ENCODE measurements around the gene NUDT16L1. TPM values are rescaled to one million over a fixed set of nuclear protein-coding genes. Genes with fewer than 3 reads are reported as not detected.
A peak's percentile ranks its signal among the peaks of the same experiment; 100 is the strongest.

Gene NUDT16L1
- total and polyA plus RNA-seq, 2 of the 13 experiments (the other 11 are each of a cell fraction or from before 2014, with no cell fraction given), result 28.0 to 40.5 TPM

DNA sequence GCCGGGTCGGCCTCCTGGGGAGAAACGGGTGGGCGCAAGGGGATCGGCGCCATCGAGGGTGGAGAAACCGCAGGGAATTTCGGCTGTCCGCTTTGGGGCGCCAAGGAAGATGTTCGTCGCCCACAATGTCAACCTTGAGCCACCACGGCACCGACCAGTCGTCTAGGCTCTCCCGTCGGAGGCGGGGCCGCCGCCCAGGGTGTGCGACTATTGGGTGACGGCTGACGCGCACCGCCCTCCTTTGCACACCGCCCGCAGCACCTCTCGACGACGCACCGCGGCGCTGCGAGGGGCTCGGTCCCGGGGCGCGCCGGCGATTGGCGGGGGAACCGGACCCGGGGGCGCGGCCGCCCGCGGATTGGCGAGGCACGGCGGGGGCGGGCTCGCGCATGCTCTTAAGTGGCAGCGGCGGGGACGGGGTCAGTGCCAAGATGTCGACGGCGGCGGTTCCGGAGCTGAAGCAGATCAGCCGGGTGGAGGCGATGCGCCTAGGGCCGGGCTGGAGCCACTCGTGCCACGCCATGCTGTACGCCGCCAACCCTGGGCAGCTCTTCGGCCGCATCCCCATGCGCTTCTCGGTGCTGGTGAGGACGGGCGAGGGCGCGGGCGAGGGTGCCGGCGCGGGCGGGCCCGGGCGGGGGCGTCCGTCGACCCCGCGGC lies at the start of gene NUDT16L1 (continued):
- TF ChIP-seq, protein P1, sequence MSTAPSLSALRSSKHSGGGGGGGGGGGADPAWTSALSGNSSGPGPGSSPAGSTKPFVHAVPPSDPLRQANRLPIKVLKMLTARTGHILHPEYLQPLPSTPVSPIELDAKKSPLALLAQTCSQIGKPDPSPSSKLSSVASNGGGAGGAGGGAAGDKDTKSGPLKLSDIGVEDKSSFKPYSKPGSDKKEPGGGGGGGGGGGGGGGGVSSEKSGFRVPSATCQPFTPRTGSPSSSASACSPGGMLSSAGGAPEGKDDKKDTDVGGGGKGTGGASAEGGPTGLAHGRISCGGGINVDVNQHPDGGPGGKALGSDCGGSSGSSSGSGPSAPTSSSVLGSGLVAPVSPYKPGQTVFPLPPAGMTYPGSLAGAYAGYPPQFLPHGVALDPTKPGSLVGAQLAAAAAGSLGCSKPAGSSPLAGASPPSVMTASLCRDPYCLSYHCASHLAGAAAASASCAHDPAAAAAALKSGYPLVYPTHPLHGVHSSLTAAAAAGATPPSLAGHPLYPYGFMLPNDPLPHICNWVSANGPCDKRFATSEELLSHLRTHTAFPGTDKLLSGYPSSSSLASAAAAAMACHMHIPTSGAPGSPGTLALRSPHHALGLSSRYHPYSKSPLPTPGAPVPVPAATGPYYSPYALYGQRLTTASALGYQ (CRISPR knock-in tag; IDR thresholded peaks at IDR 0.05), result no peak
- TF ChIP-seq SETDB1 (CRISPR knock-in tag; IDR thresholded peaks at IDR 0.05; ENCODE audit: borderline replicate concordance), result no peak
- TF ChIP-seq, protein P2, sequence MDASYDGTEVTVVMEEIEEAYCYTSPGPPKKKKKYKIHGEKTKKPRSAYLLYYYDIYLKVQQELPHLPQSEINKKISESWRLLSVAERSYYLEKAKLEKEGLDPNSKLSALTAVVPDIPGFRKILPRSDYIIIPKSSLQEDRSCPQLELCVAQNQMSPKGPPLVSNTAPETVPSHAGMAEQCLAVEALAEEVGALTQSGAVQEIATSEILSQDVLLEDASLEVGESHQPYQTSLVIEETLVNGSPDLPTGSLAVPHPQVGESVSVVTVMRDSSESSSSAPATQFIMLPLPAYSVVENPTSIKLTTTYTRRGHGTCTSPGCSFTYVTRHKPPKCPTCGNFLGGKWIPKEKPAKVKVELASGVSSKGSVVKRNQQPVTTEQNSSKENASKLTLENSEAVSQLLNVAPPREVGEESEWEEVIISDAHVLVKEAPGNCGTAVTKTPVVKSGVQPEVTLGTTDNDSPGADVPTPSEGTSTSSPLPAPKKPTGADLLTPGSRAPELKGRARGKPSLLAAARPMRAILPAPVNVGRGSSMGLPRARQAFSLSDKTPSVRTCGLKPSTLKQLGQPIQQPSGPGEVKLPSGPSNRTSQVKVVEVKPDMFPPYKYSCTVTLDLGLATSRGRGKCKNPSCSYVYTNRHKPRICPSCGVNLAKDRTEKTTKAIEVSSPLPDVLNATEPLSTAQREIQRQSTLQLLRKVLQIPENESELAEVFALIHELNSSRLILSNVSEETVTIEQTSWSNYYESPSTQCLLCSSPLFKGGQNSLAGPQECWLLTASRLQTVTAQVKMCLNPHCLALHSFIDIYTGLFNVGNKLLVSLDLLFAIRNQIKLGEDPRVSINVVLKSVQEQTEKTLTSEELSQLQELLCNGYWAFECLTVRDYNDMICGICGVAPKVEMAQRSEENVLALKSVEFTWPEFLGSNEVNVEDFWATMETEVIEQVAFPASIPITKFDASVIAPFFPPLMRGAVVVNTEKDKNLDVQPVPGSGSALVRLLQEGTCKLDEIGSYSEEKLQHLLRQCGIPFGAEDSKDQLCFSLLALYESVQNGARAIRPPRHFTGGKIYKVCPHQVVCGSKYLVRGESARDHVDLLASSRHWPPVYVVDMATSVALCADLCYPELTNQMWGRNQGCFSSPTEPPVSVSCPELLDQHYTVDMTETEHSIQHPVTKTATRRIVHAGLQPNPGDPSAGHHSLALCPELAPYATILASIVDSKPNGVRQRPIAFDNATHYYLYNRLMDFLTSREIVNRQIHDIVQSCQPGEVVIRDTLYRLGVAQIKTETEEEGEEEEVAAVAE (CRISPR knock-in tag; IDR thresholded peaks at IDR 0.05; ENCODE audit: borderline replicate concordance), result 0 out of 2 replicates have a peak, but pooled peaks have one; percentile 16
- no peak for TF ChIP-seq SMC3 (IDR thresholded peaks at IDR 0.05; ENCODE audit: low read length)
- TF ChIP-seq SNAPC2 (CRISPR knock-in tag; IDR thresholded peaks at IDR 0.05), result no peak
- TF ChIP-seq ZNF20 (CRISPR knock-in tag; IDR thresholded peaks at IDR 0.05), result no peak
- TF ChIP-seq, protein P3, sequence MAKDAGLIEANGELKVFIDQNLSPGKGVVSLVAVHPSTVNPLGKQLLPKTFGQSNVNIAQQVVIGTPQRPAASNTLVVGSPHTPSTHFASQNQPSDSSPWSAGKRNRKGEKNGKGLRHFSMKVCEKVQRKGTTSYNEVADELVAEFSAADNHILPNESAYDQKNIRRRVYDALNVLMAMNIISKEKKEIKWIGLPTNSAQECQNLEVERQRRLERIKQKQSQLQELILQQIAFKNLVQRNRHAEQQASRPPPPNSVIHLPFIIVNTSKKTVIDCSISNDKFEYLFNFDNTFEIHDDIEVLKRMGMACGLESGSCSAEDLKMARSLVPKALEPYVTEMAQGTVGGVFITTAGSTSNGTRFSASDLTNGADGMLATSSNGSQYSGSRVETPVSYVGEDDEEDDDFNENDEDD (CRISPR knock-in tag; IDR thresholded peaks at IDR 0.05; ENCODE audit: borderline replicate concordance), result peak; percentile 54; the same call in 1 of the 2 replicates
- TF ChIP-seq, protein P4, sequence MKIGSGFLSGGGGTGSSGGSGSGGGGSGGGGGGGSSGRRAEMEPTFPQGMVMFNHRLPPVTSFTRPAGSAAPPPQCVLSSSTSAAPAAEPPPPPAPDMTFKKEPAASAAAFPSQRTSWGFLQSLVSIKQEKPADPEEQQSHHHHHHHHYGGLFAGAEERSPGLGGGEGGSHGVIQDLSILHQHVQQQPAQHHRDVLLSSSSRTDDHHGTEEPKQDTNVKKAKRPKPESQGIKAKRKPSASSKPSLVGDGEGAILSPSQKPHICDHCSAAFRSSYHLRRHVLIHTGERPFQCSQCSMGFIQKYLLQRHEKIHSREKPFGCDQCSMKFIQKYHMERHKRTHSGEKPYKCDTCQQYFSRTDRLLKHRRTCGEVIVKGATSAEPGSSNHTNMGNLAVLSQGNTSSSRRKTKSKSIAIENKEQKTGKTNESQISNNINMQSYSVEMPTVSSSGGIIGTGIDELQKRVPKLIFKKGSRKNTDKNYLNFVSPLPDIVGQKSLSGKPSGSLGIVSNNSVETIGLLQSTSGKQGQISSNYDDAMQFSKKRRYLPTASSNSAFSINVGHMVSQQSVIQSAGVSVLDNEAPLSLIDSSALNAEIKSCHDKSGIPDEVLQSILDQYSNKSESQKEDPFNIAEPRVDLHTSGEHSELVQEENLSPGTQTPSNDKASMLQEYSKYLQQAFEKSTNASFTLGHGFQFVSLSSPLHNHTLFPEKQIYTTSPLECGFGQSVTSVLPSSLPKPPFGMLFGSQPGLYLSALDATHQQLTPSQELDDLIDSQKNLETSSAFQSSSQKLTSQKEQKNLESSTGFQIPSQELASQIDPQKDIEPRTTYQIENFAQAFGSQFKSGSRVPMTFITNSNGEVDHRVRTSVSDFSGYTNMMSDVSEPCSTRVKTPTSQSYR (CRISPR knock-in tag; IDR thresholded peaks at IDR 0.05; ENCODE audit: borderline replicate concordance), result no peak
- no peak for TF ChIP-seq SRSF4 (IDR thresholded peaks at IDR 0.05; ENCODE audit: low read depth, low read length, poor library complexity, severe bottlenecking)
- no peak for TF ChIP-seq HOXA9 (CRISPR knock-in tag; IDR thresholded peaks at IDR 0.05; ENCODE audit: borderline replicate concordance)
- TF ChIP-seq FIP1L1 (IDR thresholded peaks at IDR 0.05; ENCODE audit: borderline replicate concordance, insufficient read depth, low read depth, low read length), result no peak
- TF ChIP-seq, protein P5, sequence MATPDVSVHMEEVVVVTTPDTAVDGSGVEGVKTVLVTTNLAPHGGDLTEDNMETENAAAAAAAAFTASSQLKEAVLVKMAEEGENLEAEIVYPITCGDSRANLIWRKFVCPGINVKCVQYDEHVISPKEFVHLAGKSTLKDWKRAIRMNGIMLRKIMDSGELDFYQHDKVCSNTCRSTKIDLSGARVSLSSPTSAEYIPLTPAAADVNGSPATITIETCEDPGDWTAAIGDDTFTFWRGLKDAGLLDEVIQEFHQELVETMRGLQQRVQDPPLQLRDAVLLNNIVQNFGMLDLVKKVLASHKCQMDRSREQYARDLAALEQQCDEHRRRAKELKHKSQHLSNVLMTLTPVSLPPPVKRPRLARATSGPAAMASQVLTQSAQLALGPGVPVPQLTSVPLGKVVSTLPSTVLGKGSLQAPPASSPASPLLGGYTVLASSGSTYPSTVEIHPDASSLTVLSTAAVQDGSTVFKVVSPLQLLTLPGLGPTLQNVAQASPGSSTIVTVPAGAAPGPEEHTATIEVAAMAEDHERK (CRISPR knock-in tag; IDR thresholded peaks at IDR 0.05; ENCODE audit: low read depth), result no peak
- TF ChIP-seq ZNF619 (CRISPR knock-in tag; IDR thresholded peaks at IDR 0.05), result no peak
- TF ChIP-seq NFIB (CRISPR knock-in tag; IDR thresholded peaks at IDR 0.05; ENCODE audit: borderline replicate concordance), result no peak
- TF ChIP-seq SMYD3 (CRISPR knock-in tag; IDR thresholded peaks at IDR 0.05), result no peak
- no peak for TF ChIP-seq ADNP (CRISPR knock-in tag; IDR thresholded peaks at IDR 0.05)
- TF ChIP-seq ZSCAN29 (CRISPR knock-in tag; conservative IDR thresholded peaks at IDR 0.05), result no peak

Measured in HepG2 (cell line).